Keratinocyte (primary cell): ENCODE data around the gene VAC14. TPM values are rescaled to one million over a fixed set of nuclear protein-coding genes. Genes with fewer than 3 reads are reported as not detected.
A peak's percentile ranks its signal among the peaks of the same experiment; 100 is the strongest.

Experiments
- DNase-seq: peaks from one replicate; pipeline ENCODE4 v3.0.0-alpha.2; 2011; ENCODE audit warnings: low read depth, missing footprints, low spot score
- FAIRE-seq: peaks from 2 replicates; lab custom pipeline; 2011; peaks lifted over from hg19 to GRCh38; lab: Jason Lieb, UNC
- H2AFZ ChIP-seq: 2 replicates; pipeline ENCODE4 v1.6.0; 2012; ENCODE audit warnings: low read length, control low read depth, inconsistent platforms; ENCODE audit not compliant: control insufficient read depth
- H3K27ac ChIP-seq: 2 replicates; pipeline ENCODE4 v1.5.1; 2011; ENCODE audit warnings: low read length; ENCODE audit not compliant: control insufficient read depth, insufficient read depth
- H3K27me3 ChIP-seq: 3 replicates; pipeline ENCODE4 v1.6.0; 2011; ENCODE audit warnings: low read length; ENCODE audit not compliant: control insufficient read depth, insufficient read depth; ENCODE audit errors: extremely low read depth
- H3K36me3 ChIP-seq, 2 experiments: 2 replicates in 1 of 2; 3 replicates in 1 of 2; pipeline ENCODE4 v1.5.1; 2011; ENCODE audit warnings: low read length in 2 of 2, mild to moderate bottlenecking in 1 of 2; ENCODE audit not compliant: control insufficient read depth in 2 of 2, insufficient read depth in 2 of 2; ENCODE audit errors: extremely low read depth in 1 of 2
- H3K4me1 ChIP-seq: 3 replicates; pipeline ENCODE4 v1.5.1; 2011; ENCODE audit warnings: low read length; ENCODE audit not compliant: control insufficient read depth, insufficient read depth; ENCODE audit errors: extremely low read depth
- H3K4me2 ChIP-seq: 3 replicates; pipeline ENCODE4 v1.6.0; 2011; ENCODE audit warnings: low read depth, low read length; ENCODE audit not compliant: control insufficient read depth, insufficient read depth; ENCODE audit errors: extremely low read depth
- H3K4me3 ChIP-seq, 3 experiments: fragments of 200-600 bp in 1 of 3; sonication (generic) in 1 of 3; 2 replicates in 2 of 3; 3 replicates in 1 of 3; pipeline ENCODE4 v1.5.1; 2011 to 2016; ENCODE audit warnings: low read length in 3 of 3, mild to moderate bottlenecking in 3 of 3, control low read depth in 2 of 3, inconsistent platforms in 1 of 3, low read depth in 1 of 3, mixed read lengths in 1 of 3, mixed run types in 1 of 3, moderate library complexity in 1 of 3; ENCODE audit not compliant: control insufficient read depth in 2 of 3, insufficient read depth in 2 of 3; ENCODE audit errors: extremely low read depth in 1 of 3
- H3K79me2 ChIP-seq: 2 replicates; pipeline ENCODE4 v1.6.0; 2012; ENCODE audit warnings: low read length; ENCODE audit not compliant: control insufficient read depth, insufficient read depth
- H3K9ac ChIP-seq: 3 replicates; pipeline ENCODE4 v1.6.0; 2011; ENCODE audit warnings: low read length; ENCODE audit not compliant: control insufficient read depth, insufficient read depth; ENCODE audit errors: extremely low read depth
- H3K9me1 ChIP-seq: 3 replicates; pipeline ENCODE4 v1.6.0; 2011; ENCODE audit warnings: low read length; ENCODE audit not compliant: control insufficient read depth, insufficient read depth; ENCODE audit errors: extremely low read depth
- H3K9me3 ChIP-seq: 2 replicates; pipeline ENCODE4 v1.5.1; 2012; ENCODE audit warnings: low read depth, low read length; ENCODE audit not compliant: control insufficient read depth
- H4K20me1 ChIP-seq: 3 replicates; pipeline ENCODE4 v1.6.0; 2011; ENCODE audit warnings: low read length; ENCODE audit not compliant: control insufficient read depth, insufficient read depth; ENCODE audit errors: extremely low read depth
- EZH2 ChIP-seq: IDR thresholded peaks from one replicate; pipeline ENCODE4 v1.6.1; 2012; ENCODE audit warnings: inconsistent platforms, mild to moderate bottlenecking, low read length, moderate library complexity
- dilution Hi-C: fragments of 300-500 bp; cut with MboI; formaldehyde crosslinking; loops from one replicate; pipeline ENCODE4 v1.7.0; 2020; ENCODE audit warnings: low sequenced_read_pairs; ENCODE audit not compliant: extremely low pct_ligation_motif_present
- polyA plus RNA-seq, 5 experiments: library from polyadenylated mRNA; depleted of rRNA in 3 of 5; stranded (reverse) in 3 of 5; stranded (forward) in 1 of 5; unstranded in 1 of 5; fragments of >200 nt; gene quantifications; 1 replicate in 1 of 5; 2 replicates in 3 of 5; 3 replicates in 1 of 5; pipeline versions ENCODE4 v1.2.1 to v1.2.3, GENCODE V29; 2011 to 2012; ENCODE audit warnings: missing spikeins in 2 of 5, low read depth in 1 of 5, low replicate concordance in 1 of 5
- TF ChIP-seq, protein P1 (sequence below), 3 experiments: IDR thresholded peaks in 1 of 3; conservative IDR thresholded peaks in 1 of 3; optimal IDR thresholded peaks in 1 of 3; 2 replicates in 2 of 3; 3 replicates in 1 of 3; pipeline versions ENCODE3 to v1.5.1; 2011; ENCODE audit warnings: low read length in 3 of 3, mild to moderate bottlenecking in 3 of 3, moderate library complexity in 2 of 3, control low read depth in 1 of 3, inconsistent platforms in 1 of 3; ENCODE audit not compliant: insufficient read depth in 2 of 3; ENCODE audit errors: extremely low read depth in 1 of 3

Gene VAC14
- polyA plus RNA-seq, 1 donor (not counting 4 experiments of a cell fraction or from before 2014, with no cell fraction given), result 15.9 TPM

DNA sequence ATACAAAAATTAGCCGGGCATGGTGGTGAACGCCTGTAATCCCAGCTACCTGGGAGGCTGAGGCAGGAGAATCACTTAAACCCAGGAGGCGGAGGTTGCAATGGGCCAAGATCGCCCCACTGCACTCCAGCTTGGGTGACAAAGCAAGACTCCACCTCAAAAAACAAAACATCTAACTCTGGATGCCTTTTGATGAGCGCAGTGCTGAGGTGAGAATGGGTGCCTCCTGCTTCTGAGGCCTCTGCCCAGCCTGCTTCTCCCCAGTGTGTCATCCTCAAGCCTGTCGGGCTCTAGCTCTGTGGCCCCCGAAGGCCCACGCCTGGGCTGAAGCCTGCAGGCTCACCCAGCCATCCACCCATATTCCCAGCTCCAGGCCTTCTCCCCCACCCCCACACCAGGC lies 104.6 kb downstream of the VAC14 start:
- Histone ChIP-seq H3K79me2 (no peaks in the 10 kb centered on the region), H3K9me3 (no peaks in the 10 kb centered on the region), H4K20me1 (no peaks in the 10 kb centered on the region), H3K27ac (no peak overlapping the region), H3K27me3 (no peaks in the 10 kb centered on the region), H3K4me2 (no peak overlapping the region), H3K9ac (no peak overlapping the region), H3K36me3 (peaks cover 1 to 4% of the 10 kb centered on the region in 2 experiments), H3K4me1 (peaks cover 78% of the 10 kb centered on the region), H3K9me1 (no peaks in the 10 kb centered on the region), H3K4me3 (no peak overlapping the region), H2AFZ (no peak overlapping the region)
- DNase-seq (no peak), FAIRE-seq (no peak)
- no peak for TF ChIP-seq EZH2
- TF ChIP-seq, protein P1, sequence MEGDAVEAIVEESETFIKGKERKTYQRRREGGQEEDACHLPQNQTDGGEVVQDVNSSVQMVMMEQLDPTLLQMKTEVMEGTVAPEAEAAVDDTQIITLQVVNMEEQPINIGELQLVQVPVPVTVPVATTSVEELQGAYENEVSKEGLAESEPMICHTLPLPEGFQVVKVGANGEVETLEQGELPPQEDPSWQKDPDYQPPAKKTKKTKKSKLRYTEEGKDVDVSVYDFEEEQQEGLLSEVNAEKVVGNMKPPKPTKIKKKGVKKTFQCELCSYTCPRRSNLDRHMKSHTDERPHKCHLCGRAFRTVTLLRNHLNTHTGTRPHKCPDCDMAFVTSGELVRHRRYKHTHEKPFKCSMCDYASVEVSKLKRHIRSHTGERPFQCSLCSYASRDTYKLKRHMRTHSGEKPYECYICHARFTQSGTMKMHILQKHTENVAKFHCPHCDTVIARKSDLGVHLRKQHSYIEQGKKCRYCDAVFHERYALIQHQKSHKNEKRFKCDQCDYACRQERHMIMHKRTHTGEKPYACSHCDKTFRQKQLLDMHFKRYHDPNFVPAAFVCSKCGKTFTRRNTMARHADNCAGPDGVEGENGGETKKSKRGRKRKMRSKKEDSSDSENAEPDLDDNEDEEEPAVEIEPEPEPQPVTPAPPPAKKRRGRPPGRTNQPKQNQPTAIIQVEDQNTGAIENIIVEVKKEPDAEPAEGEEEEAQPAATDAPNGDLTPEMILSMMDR (optimal IDR thresholded peaks at IDR 0.05 in 1 of 3, IDR thresholded peaks at IDR 0.05 in 1 of 3, conservative IDR thresholded peaks at IDR 0.05 in 1 of 3; ENCODE audit: extremely low read depth in 1 of 3, insufficient read depth in 2 of 3, low read length in 3 of 3), result no peak
- dilution Hi-C loops, result no loop called here

DNA sequence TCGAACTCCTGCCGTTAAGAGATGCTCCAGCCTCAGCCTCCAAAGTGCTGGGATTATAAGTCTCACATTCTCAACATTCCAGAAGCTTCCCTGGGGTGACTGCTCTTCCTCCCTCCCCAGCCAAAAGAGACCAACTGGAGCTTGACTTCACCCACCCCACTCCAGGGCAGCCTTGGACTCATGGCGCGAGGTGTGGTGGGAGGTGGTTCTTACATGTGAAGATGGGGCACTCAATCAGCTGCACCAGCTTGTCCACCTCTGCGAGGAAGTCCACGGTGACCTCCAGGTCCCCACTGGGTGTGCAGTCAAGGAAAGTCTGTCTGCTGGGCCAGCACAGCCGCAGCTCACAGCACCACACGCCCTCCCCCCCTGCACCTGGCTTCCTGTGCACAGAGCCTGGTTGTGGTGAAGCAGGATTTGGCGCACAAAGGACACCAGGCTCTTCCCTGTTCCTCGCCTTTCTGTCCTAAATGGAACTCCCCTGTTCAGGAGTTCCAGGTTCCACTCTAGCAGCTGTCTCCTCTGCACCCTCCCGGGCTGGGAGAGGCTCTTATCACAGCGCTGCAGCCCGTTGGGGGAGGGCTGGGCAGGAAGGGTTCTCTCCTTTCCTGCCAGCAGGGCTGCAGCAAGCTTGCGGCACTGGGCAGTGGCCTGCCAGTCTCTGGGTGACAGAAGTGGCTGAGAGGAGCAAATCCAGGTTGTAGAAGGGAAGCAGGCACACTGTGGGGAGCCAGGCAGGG lies 105.5 kb downstream of the VAC14 start:
- Histone ChIP-seq H3K36me3 (peaks cover 1 to 4% of the 10 kb centered on the region in 2 experiments), H2AFZ (peak overlapping the region; percentile 49), H3K4me1 (peaks cover 71% of the 10 kb centered on the region), H3K4me3 (peak overlapping the region in 1 of 3 experiments; percentile 20), H3K79me2 (no peaks in the 10 kb centered on the region), H3K27ac (no peak overlapping the region), H3K27me3 (no peaks in the 10 kb centered on the region), H3K9ac (no peak overlapping the region), H3K9me3 (no peaks in the 10 kb centered on the region), H3K9me1 (no peaks in the 10 kb centered on the region), H4K20me1 (no peaks in the 10 kb centered on the region), H3K4me2 (peak overlapping the region; percentile 37)
- no peak for TF ChIP-seq EZH2
- TF ChIP-seq, protein P1 (optimal IDR thresholded peaks at IDR 0.05 in 1 of 3, IDR thresholded peaks at IDR 0.05 in 1 of 3, conservative IDR thresholded peaks at IDR 0.05 in 1 of 3; ENCODE audit: extremely low read depth in 1 of 3, insufficient read depth in 2 of 3, low read length in 3 of 3), result peak in 1 of 3 experiments; percentile 22
- FAIRE-seq, result peak; percentile 61
- dilution Hi-C loops, result no loop called here
- no peak for DNase-seq
